GM13977 (cell line): ENCODE data around the gene MARK3.

Experiments
- DNase-seq: peaks from one replicate; pipeline ENCODE4 v3.0.0; 2012; ENCODE audit warnings: low spot score
- CTCF ChIP-seq: IDR thresholded peaks from 2 replicates; pipeline ENCODE4 v1.5.1; 2012; ENCODE audit warnings: mild to moderate bottlenecking, control low read depth; ENCODE audit not compliant: insufficient read depth; ENCODE audit errors: extremely low read depth, missing control alignments
- in situ Hi-C: fragments of 300-500 bp; cut with MboI; formaldehyde crosslinking; loops from one replicate; pipeline ENCODE4 v1.12.0; 2022; ENCODE audit warnings: low sequenced_read_pairs, low pct_unique_long_range_greater_than_20kb, mixed read lengths, inconsistent platforms; ENCODE audit not compliant: unreplicated experiment

The MARK3 gene

GRCh38 chr14:103527408-103528145, 142.4 kb downstream of the MARK3 start:
- in situ Hi-C loops = no loop called here
- DNase-seq = peak; percentile 87
- TF ChIP-seq CTCF = no peak

DNA sequence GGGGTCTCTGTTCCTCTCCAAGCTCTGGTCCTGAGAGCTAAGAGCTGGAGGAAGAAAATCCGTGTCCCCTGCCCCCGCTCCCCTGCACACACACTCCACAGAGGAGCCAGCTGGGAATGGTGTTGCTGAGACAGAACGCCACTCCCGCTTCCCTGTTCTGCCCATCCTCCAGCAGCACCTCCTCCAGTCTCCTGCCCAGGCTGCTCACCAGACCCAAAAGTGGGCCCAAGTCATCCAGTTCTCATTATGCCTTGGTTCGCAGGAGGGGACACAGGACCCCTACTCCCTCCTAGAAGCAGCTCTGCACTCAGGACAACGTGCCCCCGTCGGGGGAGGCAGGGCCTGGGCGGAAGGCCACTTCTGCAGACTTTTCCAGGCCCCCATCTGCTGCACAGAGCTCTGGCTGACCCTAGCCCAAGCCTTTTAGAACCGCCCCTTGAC, 143.0 kb downstream of the MARK3 start:
- no peak for TF ChIP-seq CTCF
- in situ Hi-C loops = no loop called here
- DNase-seq = no peak

DNA sequence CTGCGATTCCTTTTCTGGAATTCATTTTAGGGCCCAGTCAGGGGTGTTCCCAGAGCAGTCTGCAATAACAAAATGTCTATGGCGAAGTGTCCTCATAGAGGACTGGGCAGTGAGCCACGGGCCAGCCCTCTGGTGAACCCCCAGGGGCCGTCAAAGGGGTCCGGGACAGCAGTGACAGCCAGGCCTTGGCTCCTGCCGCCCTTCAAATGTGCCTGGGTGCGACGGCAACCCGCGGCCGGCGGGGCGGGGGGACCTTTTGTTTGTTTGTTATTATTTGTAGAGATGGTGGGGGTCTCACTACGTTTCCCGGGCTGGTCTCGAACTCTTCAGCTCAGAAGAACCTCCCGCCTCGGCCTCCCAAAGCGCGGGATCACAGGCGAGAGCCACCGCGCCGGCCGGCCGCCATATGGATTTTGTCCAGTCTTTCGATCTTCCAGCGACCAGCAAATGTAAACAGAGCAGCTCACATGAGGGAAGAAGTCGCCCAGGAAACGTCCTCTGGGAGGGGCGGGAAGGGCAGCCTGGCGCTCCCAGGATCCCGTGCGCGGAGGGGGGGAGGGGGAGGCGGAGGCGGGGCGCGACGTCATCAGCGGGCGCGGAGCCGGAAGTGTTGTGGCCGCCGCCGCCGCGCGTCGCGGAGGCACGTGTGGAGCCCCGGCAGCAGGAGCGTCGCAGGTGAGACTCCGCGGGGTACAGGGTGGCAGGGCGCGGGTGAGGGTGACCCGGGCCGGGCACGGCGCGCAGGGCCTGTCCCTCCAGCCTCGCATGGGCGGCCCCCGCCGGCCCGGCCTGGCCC, 143.6 kb downstream of the MARK3 start, which contains the start of gene TRMT61A:
Gene TRMT61A, plus strand, starts transcription at position 610 of the 796 bp plus-strand sequence. CDS start 783 bp downstream, outside the sequence.
- peak; percentile 98 for DNase-seq
- no peak for TF ChIP-seq CTCF
- in situ Hi-C loops = no loop called here

GRCh38 chr14:103529383-103530365, 144.5 kb downstream of the MARK3 start:
- no peak for TF ChIP-seq CTCF
- in situ Hi-C loops = no loop called here
- no peak for DNase-seq

DNA sequence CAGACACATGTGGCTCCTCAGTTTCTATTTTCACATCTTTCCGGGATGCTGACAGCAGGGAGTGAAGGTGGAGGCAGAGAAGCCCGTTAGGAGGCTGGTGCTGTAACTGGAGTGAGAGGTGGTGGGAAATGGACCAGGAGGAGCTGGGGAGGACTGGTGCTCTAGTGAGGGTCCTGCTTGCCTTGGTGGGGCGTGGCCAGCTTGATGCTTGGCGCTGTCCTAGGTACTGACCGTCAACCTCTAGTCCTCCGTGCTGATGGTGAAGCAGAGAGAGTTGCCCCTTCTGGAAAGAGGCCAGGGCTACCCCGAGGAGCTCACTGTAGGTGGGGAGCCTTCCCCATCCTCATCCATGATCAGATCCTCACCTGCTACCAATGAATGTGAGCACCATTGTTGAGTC, 145.2 kb downstream of the MARK3 start:
- in situ Hi-C loops = no loop called here
- DNase-seq = no peak
- TF ChIP-seq CTCF = no peak

- in situ Hi-C loops = no loop called here
- TF ChIP-seq CTCF = no peak
- no peak for DNase-seq
Observed at GRCh38 chr14:103530831-103531230, 145.6 kb downstream of the MARK3 start.
